IPS-15b (cell line): ENCODE measurements around the gene NRAS.

Experiments used
- H3K27me3 ChIP-seq: one replicate; pipeline ENCODE4 v1.6.1; 2013; ENCODE audit warnings: low read length; ENCODE audit not compliant: control insufficient read depth, insufficient read depth
- H3K36me3 ChIP-seq: one replicate; pipeline ENCODE4 v1.6.1; 2013; ENCODE audit warnings: low read length; ENCODE audit not compliant: control insufficient read depth, insufficient read depth
- H3K4me1 ChIP-seq: one replicate; pipeline ENCODE4 v1.6.1; 2013; ENCODE audit warnings: mild to moderate bottlenecking, low read length; ENCODE audit not compliant: control insufficient read depth, insufficient read depth
- H3K4me3 ChIP-seq: one replicate; pipeline ENCODE4 v1.5.1; 2013; ENCODE audit warnings: low read depth, low read length
- H3K9ac ChIP-seq: one replicate; pipeline ENCODE4 v1.6.1; 2013; ENCODE audit warnings: low read depth, mild to moderate bottlenecking, low read length
- H3K9me3 ChIP-seq: one replicate; pipeline ENCODE4 v1.6.1; 2013; ENCODE audit warnings: mild to moderate bottlenecking, low read length; ENCODE audit not compliant: control insufficient read depth, insufficient read depth

NRAS gene

GRCh38 chr1:114720492-114720891, 3.9 kb upstream of the NRAS start:
- Histone ChIP-seq H3K36me3 (peaks cover 48% of the 10 kb centered on the region), H3K27me3 (no peaks in the 10 kb centered on the region)

DNA sequence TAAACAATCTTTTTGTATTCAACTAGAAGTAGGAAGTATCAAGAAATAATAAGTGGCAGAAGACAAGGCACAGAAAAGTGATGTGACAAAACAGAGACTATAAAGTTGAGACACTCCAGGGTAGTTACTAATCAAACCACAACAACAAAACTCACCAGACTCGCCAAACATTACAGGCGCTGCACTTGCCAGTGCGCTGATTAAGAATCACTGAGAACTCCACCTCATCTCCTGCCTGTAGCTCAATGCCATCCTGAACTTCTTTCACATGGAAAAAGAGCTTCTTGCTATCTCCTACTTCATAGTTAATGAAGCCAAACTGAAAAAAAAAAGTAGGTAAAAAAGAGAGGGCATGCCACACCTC, 2.8 kb upstream of the NRAS start:
- Histone ChIP-seq H3K9ac (no peak overlapping the region), H3K4me3 (no peak overlapping the region), H3K36me3 (peaks cover 38% of the 10 kb centered on the region), H3K9me3 (no peaks in the 10 kb centered on the region), H3K4me1 (no peaks in the 10 kb centered on the region), H3K27me3 (no peaks in the 10 kb centered on the region)

More at GRCh38 chr1:114720492-114720891, 3.9 kb upstream of the NRAS start:
- no peaks in the 10 kb centered on the region for H3K4me1 ChIP-seq
- H3K9me3 ChIP-seq: no peaks in the 10 kb centered on the region
- H3K4me3 ChIP-seq: no peak overlapping the region
- no peak overlapping the region for H3K9ac ChIP-seq

DNA sequence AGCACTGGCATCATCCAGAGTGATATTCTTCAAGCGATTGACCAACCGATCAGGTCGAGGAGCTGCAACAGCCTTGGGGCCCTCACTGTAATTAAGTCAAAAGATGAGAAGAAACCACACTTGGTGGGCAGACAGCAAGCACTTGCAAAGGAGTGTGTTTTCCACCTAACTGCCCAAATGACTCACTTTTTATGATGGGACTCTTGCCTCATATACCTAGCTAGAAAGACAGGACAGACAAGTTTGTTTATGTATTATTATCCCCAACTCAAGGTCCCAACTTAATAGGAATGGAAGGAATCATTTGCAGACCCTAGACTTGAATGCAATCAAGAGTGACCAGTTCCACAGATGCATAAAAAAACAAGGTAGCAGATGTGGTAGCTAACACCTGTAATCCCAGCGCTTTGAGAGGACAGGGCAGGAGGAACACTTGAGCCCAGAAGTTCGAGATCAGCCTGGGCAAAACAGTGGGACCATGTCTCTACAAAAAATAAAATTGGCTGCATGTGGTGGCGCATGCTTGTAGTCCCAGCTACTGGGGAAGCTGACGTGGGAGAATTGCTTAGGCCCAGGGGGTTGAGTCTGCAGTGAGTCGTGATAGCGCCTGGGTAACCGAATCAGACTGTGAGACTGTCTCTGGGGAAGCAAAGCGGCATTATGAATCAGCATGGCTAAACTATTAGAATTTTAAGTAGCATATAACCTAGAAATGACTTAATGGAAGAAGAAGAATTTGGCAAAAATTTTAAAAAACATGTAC, 2.3 kb upstream of the NRAS start:
- H3K4me1 ChIP-seq: no peaks in the 10 kb centered on the region
- no peaks in the 10 kb centered on the region for H3K9me3 ChIP-seq
- peaks cover 32% of the 10 kb centered on the region for H3K36me3 ChIP-seq
- H3K4me3 ChIP-seq: no peak overlapping the region
- no peaks in the 10 kb centered on the region for H3K27me3 ChIP-seq
- no peak overlapping the region for H3K9ac ChIP-seq

GRCh38 chr1:114715952-114716303, 643 bp downstream of the NRAS start:
- Histone ChIP-seq H3K4me1 (no peaks in the 10 kb centered on the region), H3K27me3 (no peaks in the 10 kb centered on the region), H3K4me3 (peak overlapping the region; percentile 92), H3K9ac (peak overlapping the region; percentile 97), H3K9me3 (no peaks in the 10 kb centered on the region), H3K36me3 (peaks cover 11% of the 10 kb centered on the region)

GRCh38 chr1:114712977-114713376, 3.6 kb downstream of the NRAS start:
- H3K9ac ChIP-seq: no peak overlapping the region
- no peaks in the 10 kb centered on the region for H3K27me3 ChIP-seq
- no peak overlapping the region for H3K4me3 ChIP-seq
- no peaks in the 10 kb centered on the region for H3K9me3 ChIP-seq
- H3K4me1 ChIP-seq: no peaks in the 10 kb centered on the region
- peaks cover 14% of the 10 kb centered on the region for H3K36me3 ChIP-seq

DNA sequence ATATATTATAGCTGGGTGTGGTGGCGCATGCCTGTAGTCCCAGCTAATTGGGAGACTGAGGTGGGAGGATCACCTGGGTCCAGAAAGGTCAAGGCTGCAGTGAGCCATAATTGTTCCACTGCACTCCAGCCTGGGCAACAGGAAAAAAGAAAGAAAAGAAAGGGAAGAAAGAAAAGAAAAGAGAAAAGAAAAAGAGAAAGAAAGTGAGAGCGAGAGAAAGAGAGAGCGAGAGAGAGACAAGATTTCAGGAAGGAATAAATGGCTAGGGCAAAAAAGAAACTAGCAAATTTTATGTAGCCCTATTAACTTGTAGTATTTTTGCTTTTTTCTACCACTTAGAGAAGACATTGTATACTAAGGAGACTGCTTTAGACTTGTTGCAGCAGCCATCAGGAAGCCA, 6.2 kb downstream of the NRAS start:
- peaks cover 14% of the 10 kb centered on the region for H3K36me3 ChIP-seq
- H3K4me1 ChIP-seq: no peaks in the 10 kb centered on the region
- no peak overlapping the region for H3K9ac ChIP-seq
- H3K4me3 ChIP-seq: no peak overlapping the region
- no peaks in the 10 kb centered on the region for H3K27me3 ChIP-seq
- no peaks in the 10 kb centered on the region for H3K9me3 ChIP-seq

DNA sequence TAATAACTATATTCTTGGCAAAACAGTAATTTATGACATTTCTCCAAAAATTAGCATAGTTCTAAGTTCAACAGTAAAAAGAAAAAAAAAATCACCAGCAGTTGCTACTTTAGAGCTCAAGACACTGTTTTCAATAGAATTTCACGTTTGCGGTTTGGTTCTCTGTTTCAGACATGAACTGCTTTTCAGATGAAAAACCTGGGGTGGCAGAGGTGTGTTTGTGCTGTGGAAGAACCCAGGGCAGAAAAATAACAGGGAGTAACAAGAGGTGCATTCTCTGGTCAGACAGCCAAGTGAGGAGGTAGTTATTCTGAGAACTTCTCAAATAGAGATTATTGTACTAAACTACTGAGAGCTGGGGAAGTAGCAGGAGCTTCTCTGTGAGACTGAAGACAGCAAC, 9.0 kb downstream of the NRAS start:
- Histone ChIP-seq H3K4me1 (no peaks in the 10 kb centered on the region), H3K36me3 (peaks cover 14% of the 10 kb centered on the region), H3K9me3 (no peaks in the 10 kb centered on the region), H3K4me3 (no peak overlapping the region), H3K27me3 (no peaks in the 10 kb centered on the region), H3K9ac (no peak overlapping the region)

DNA sequence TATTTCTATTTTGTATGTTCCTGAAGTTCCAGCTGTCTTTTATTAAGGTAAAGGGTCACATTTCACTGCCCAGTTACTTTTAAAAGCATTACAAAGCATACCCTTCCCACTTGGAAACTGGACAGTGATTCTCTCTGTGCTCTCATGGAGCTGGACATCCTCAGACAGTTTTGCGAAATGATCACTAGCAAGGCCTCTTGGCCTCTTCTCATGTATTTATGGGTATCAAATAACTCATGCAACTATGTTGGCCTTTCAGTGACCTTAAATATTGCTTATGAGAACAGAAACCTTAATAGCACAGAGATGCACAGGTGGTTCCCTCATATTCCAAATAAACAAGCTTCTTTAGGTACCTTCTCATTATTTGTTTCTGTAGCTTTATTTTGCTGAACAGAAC, 13.3 kb downstream of the NRAS start:
- no peaks in the 10 kb centered on the region for H3K9me3 ChIP-seq
- no peak overlapping the region for H3K9ac ChIP-seq
- no peaks in the 10 kb centered on the region for H3K36me3 ChIP-seq
- H3K4me1 ChIP-seq: no peaks in the 10 kb centered on the region
- H3K27me3 ChIP-seq: no peaks in the 10 kb centered on the region
- no peak overlapping the region for H3K4me3 ChIP-seq

- no peaks in the 10 kb centered on the region for H3K36me3 ChIP-seq
- no peaks in the 10 kb centered on the region for H3K9me3 ChIP-seq
- H3K4me1 ChIP-seq: no peaks in the 10 kb centered on the region
- H3K9ac ChIP-seq: no peak overlapping the region
- no peak overlapping the region for H3K4me3 ChIP-seq
- H3K27me3 ChIP-seq: no peaks in the 10 kb centered on the region
Observed at GRCh38 chr1:114702737-114703136, 13.8 kb downstream of the NRAS start.

DNA sequence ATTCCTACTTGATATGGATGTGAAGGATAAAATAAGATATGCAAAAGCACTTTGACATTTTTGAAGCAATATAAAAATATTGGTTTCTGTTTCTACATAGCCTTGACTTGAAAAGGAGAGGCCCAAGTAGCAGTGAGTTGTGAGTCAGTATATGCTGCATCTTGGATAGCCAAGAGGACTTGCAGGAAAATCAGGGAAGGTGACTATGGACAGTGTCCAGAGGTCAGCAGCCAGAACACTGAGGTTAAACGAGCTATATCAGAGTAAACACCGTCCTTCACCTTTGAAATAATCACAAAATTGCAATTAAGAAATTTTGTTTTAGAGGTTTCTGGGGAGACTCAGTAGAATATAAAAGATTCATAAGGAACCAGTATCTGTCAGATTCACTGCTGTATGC, 14.6 kb downstream of the NRAS start:
- no peak overlapping the region for H3K9ac ChIP-seq
- no peak overlapping the region for H3K4me3 ChIP-seq
- no peaks in the 10 kb centered on the region for H3K4me1 ChIP-seq
- no peaks in the 10 kb centered on the region for H3K9me3 ChIP-seq
- no peaks in the 10 kb centered on the region for H3K36me3 ChIP-seq
- no peaks in the 10 kb centered on the region for H3K27me3 ChIP-seq

GRCh38 chr1:114700036-114700600, 16.5 kb downstream of the NRAS start:
- Histone ChIP-seq H3K27me3 (no peaks in the 10 kb centered on the region), H3K9ac (no peak overlapping the region), H3K9me3 (no peaks in the 10 kb centered on the region), H3K36me3 (no peaks in the 10 kb centered on the region), H3K4me3 (no peak overlapping the region), H3K4me1 (no peaks in the 10 kb centered on the region)

- Histone ChIP-seq H3K36me3 (no peaks in the 10 kb centered on the region), H3K4me1 (no peaks in the 10 kb centered on the region), H3K27me3 (no peaks in the 10 kb centered on the region), H3K4me3 (no peak overlapping the region), H3K9me3 (no peaks in the 10 kb centered on the region), H3K9ac (no peak overlapping the region)
Observed at GRCh38 chr1:114696810-114697209, 19.8 kb downstream of the NRAS start.
